Upper lobe of right lung (tissue), 1 donor: ENCODE data around the gene INSC. TPM values are rescaled to one million over a fixed set of nuclear protein-coding genes. Genes with fewer than 3 reads are reported as not detected.

Experiments
- ATAC-seq: fragments of 200-7000 bp; cut with Tn5 transposase; one replicate; pipeline ENCODE4 v1.9.1; 2020; ENCODE audit warnings: mild to moderate bottlenecking, moderate library complexity
- DNase-seq: peaks from one replicate; pipeline ENCODE4 v3.0.0-alpha.2; 2020
- H3K27ac ChIP-seq: fragments of 200-600 bp; one replicate; pipeline ENCODE4 v1.8.0; 2022
- H3K27me3 ChIP-seq: fragments of 200-600 bp; one replicate; pipeline ENCODE4 v1.8.0; 2022; ENCODE audit warnings: mild to moderate bottlenecking
- H3K36me3 ChIP-seq: fragments of 200-600 bp; one replicate; pipeline ENCODE4 v1.8.0; 2022
- H3K4me1 ChIP-seq: fragments of 200-600 bp; one replicate; pipeline ENCODE4 v1.8.0; 2022
- H3K4me3 ChIP-seq: fragments of 200-600 bp; one replicate; pipeline ENCODE4 v1.8.0; 2022; ENCODE audit warnings: mild to moderate bottlenecking
- H3K9me3 ChIP-seq: fragments of 200-600 bp; one replicate; pipeline ENCODE4 v1.8.0; 2022
- intact Hi-C: fragments of 100-400 bp; cut with DNase I; formaldehyde crosslinking; loops from one replicate; pipeline ENCODE4 v1.11.0; 2022
- total RNA-seq: library from RNA; stranded (reverse); fragmentation: NEBNext Ultra II Directional; extraction: Animal tissue kit (Norgen Biotek cat#: 25700); gene quantifications from one replicate; pipeline ENCODE4 v1.2.1, GENCODE V29; 2021
- TF ChIP-seq, protein P1 (sequence below): fragments of 200-600 bp; IDR thresholded peaks from one replicate; pipeline ENCODE4 v1.8.0; 2022; ENCODE audit warnings: antibody characterized with exemption
- donor health status: DM: no; HTN: yes; CAD: no; lungs with severe emphysema.

Gene INSC
- total RNA-seq, 1 donor from 2014 or later = 0.96 TPM

- Histone ChIP-seq H3K36me3 (no peaks in the 10 kb centered on the region), H3K27ac (no peak overlapping the region), H3K9me3 (no peaks in the 10 kb centered on the region), H3K4me3 (no peak overlapping the region), H3K4me1 (no peaks in the 10 kb centered on the region), H3K27me3 (no peaks in the 10 kb centered on the region)
- no peak for DNase-seq
- TF ChIP-seq, protein P1, sequence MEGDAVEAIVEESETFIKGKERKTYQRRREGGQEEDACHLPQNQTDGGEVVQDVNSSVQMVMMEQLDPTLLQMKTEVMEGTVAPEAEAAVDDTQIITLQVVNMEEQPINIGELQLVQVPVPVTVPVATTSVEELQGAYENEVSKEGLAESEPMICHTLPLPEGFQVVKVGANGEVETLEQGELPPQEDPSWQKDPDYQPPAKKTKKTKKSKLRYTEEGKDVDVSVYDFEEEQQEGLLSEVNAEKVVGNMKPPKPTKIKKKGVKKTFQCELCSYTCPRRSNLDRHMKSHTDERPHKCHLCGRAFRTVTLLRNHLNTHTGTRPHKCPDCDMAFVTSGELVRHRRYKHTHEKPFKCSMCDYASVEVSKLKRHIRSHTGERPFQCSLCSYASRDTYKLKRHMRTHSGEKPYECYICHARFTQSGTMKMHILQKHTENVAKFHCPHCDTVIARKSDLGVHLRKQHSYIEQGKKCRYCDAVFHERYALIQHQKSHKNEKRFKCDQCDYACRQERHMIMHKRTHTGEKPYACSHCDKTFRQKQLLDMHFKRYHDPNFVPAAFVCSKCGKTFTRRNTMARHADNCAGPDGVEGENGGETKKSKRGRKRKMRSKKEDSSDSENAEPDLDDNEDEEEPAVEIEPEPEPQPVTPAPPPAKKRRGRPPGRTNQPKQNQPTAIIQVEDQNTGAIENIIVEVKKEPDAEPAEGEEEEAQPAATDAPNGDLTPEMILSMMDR = peak; percentile 14
- peak; percentile 83 for ATAC-seq
- intact Hi-C loops = no loop called here
These were observed 143.9 kb downstream of the INSC start for GRCh38 chr11:15258433-15259165.

- no peaks in the 10 kb centered on the region for H3K4me1 ChIP-seq
- no peak for ATAC-seq
- H3K4me3 ChIP-seq = no peak overlapping the region
- no peak for DNase-seq
- no peaks in the 10 kb centered on the region for H3K27me3 ChIP-seq
- H3K36me3 ChIP-seq = no peaks in the 10 kb centered on the region
- intact Hi-C loops = no loop called here
- H3K9me3 ChIP-seq = no peaks in the 10 kb centered on the region
- TF ChIP-seq, protein P1 = no peak
- H3K27ac ChIP-seq = no peak overlapping the region
These were observed 152.3 kb downstream of the INSC start for GRCh38 chr11:15266999-15267398.

DNA sequence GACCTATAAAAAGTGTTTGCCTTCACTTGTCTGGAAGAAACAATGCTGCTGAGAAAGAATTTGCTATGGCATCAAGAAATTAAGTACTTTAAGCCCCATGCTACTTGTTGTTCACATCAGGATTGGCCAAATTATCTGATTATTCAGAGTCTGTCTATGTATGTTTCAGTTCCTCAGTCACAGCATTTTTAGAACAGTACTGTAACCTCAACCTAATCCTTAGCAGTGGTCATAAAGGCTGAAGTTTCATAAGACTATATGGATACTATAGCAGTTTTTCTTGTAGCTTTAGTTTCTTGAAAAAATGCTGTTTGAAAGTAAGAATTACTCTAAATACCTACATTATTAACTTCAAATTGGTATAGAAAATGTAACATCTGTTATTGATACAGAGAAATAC is 153.9 kb downstream of the INSC start:
- Histone ChIP-seq H3K36me3 (no peaks in the 10 kb centered on the region), H3K9me3 (no peaks in the 10 kb centered on the region), H3K27ac (no peak overlapping the region), H3K4me1 (no peaks in the 10 kb centered on the region), H3K4me3 (no peak overlapping the region), H3K27me3 (no peaks in the 10 kb centered on the region)
- ATAC-seq = no peak
- intact Hi-C loops = no loop called here
- TF ChIP-seq, protein P1 = no peak
- no peak for DNase-seq

DNA sequence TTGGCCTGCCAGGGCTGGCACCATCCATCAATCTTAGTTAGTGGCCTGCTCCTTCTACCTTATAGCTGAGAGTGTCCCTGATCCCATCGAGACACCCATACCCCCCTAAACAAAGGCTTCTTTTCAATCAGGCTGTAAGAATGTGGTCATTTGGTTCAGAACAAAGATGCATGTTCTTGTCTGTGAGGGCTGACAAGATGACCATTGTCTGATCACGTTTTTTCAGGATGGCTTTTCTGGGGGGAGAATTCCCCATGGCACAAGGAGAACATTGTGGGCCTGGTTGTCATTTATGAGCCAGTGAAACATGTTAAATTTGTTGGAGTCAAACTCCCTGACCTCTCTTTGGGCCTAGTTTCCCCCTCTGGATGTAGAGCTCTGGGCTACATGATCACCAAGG is 160.4 kb downstream of the INSC start:
- no peaks in the 10 kb centered on the region for H3K9me3 ChIP-seq
- no peaks in the 10 kb centered on the region for H3K36me3 ChIP-seq
- intact Hi-C loops = no loop called here
- no peaks in the 10 kb centered on the region for H3K4me1 ChIP-seq
- H3K27ac ChIP-seq = no peak overlapping the region
- DNase-seq (no peak), ATAC-seq (no peak)
- TF ChIP-seq, protein P1 = no peak
- no peaks in the 10 kb centered on the region for H3K27me3 ChIP-seq
- no peak overlapping the region for H3K4me3 ChIP-seq

- no peak for ATAC-seq
- TF ChIP-seq, protein P1 = peak; percentile 11
- no peak for DNase-seq
- intact Hi-C loops = no loop called here
- Histone ChIP-seq H3K27me3 (no peaks in the 10 kb centered on the region), H3K36me3 (no peaks in the 10 kb centered on the region), H3K4me3 (no peak overlapping the region), H3K9me3 (no peaks in the 10 kb centered on the region), H3K27ac (no peak overlapping the region), H3K4me1 (no peaks in the 10 kb centered on the region)
These were observed 161.9 kb downstream of the INSC start for GRCh38 chr11:15276621-15277020.
